GM23338 (cell line): ENCODE data around the gene HIVEP3. TPM values are rescaled to one million over a fixed set of nuclear protein-coding genes. Genes with fewer than 3 reads are reported as not detected.
"Not testable (repeated sequence)": the region's sequence is repeated elsewhere in the genome, so short reads cannot be mapped to it uniquely, and the experiment has no call there.

Experiments used
- ATAC-seq: fragments of 200-7000 bp; cut with Tn5 transposase; 3 replicates; pipeline ENCODE4 v1.9.1; 2020
- DNase-seq: peaks from one replicate; pipeline ENCODE4 v3.0.0-alpha.2; 2015; ENCODE audit warnings: low spot score
- H2AFZ ChIP-seq: fragments of 200-600 bp; sonication (generic); 2 replicates; pipeline ENCODE4 v1.8.0; 2016; ENCODE audit warnings: antibody characterized with exemption, mild to moderate bottlenecking, moderate library complexity
- H3F3A ChIP-seq: fragments of 200-600 bp; sonication (generic); replicated peaks from 2 replicates; pipeline ENCODE4 v1.8.0; 2017; ENCODE audit warnings: antibody characterized with exemption, mixed run types, low read depth
- H3K27ac ChIP-seq: fragments of 200-600 bp; sonication (generic); 2 replicates; pipeline ENCODE4 v1.6.1; 2016; ENCODE audit warnings: low read depth
- H3K27me3 ChIP-seq: fragments of 200-600 bp; sonication (generic); 2 replicates; pipeline ENCODE4 v1.8.0; 2016; ENCODE audit warnings: mild to moderate bottlenecking, mixed run types, moderate library complexity; ENCODE audit not compliant: insufficient read depth
- H3K36me3 ChIP-seq: fragments of 200-600 bp; sonication (generic); 2 replicates; pipeline ENCODE4 v1.8.0; 2016; ENCODE audit warnings: mild to moderate bottlenecking; ENCODE audit not compliant: insufficient read depth
- H3K4me1 ChIP-seq: fragments of 200-600 bp; sonication (generic); 2 replicates; pipeline ENCODE4 v1.8.0; 2016; ENCODE audit warnings: mild to moderate bottlenecking, moderate library complexity; ENCODE audit not compliant: insufficient read depth
- H3K4me2 ChIP-seq: fragments of 200-600 bp; sonication (generic); 2 replicates; pipeline ENCODE4 v1.7.1; 2017; ENCODE audit warnings: mixed run types
- H3K4me3 ChIP-seq: fragments of 200-600 bp; sonication (generic); 2 replicates; pipeline ENCODE4 v1.6.1; 2016; ENCODE audit warnings: mixed run types
- H3K79me2 ChIP-seq: fragments of 200-600 bp; sonication (generic); replicated peaks from 2 replicates; pipeline ENCODE4 v1.8.0; 2017; ENCODE audit warnings: mild to moderate bottlenecking; ENCODE audit not compliant: insufficient read depth
- H3K9me2 ChIP-seq: fragments of 200-600 bp; sonication (generic); 2 replicates; pipeline ENCODE4 v1.8.0; 2017; ENCODE audit not compliant: insufficient read depth
- H4K20me1 ChIP-seq: fragments of 200-600 bp; sonication (generic); replicated peaks from 2 replicates; pipeline ENCODE4 v1.8.0; 2017; ENCODE audit warnings: mild to moderate bottlenecking; ENCODE audit not compliant: insufficient read depth
- H3K27ac Mint-ChIP-seq: 2 replicates; pipeline ENCODE4 v1.8.0; 2020; ENCODE audit warnings: inconsistent platforms, mild to moderate bottlenecking, moderate library complexity, mixed read lengths
- H3K27me3 Mint-ChIP-seq: 3 replicates; pipeline ENCODE4 v1.8.0; 2022; ENCODE audit warnings: low read depth, mild to moderate bottlenecking, moderate library complexity, mixed read lengths, inconsistent platforms; ENCODE audit not compliant: insufficient read depth, poor library complexity
- H3K36me3 Mint-ChIP-seq: 3 replicates; pipeline ENCODE4 v1.8.0; 2021; ENCODE audit warnings: low read depth, mild to moderate bottlenecking, inconsistent platforms, moderate library complexity, mixed read lengths
- H3K4me1 Mint-ChIP-seq: 3 replicates; pipeline ENCODE4 v1.8.0; 2020; ENCODE audit warnings: mild to moderate bottlenecking, inconsistent platforms, mixed read lengths
- H3K4me3 Mint-ChIP-seq: 3 replicates; pipeline ENCODE4 v1.8.0; 2021; ENCODE audit warnings: moderate library complexity, mild to moderate bottlenecking, inconsistent platforms, mixed read lengths
- H3K9me3 Mint-ChIP-seq: 3 replicates; pipeline ENCODE4 v1.8.0; 2020; ENCODE audit warnings: moderate library complexity, mild to moderate bottlenecking, inconsistent platforms, mixed read lengths
- CREB1 ChIP-seq: fragments of 250-450 bp; sonication (Bioruptor Pico); IDR thresholded peaks from 2 replicates; pipeline ENCODE4 v1.5.0; 2020; ENCODE audit warnings: low read depth, mild to moderate bottlenecking, moderate library complexity
- EZH2 ChIP-seq: fragments of 200-600 bp; sonication (generic); IDR thresholded peaks from one replicate; pipeline ENCODE4 v1.8.0; 2017; ENCODE audit warnings: antibody characterized with exemption, mild to moderate bottlenecking, low read depth; ENCODE audit not compliant: unreplicated experiment
- JUNB ChIP-seq: IDR thresholded peaks from one replicate; pipeline ENCODE4 v1.6.1; 2016; ENCODE audit warnings: antibody characterized with exemption; ENCODE audit not compliant: unreplicated experiment
- NANOG ChIP-seq: IDR thresholded peaks from 2 replicates; pipeline ENCODE4 v1.6.1; 2016; ENCODE audit warnings: antibody characterized with exemption, borderline replicate concordance
- POLR2AphosphoS5 ChIP-seq: IDR thresholded peaks from 2 replicates; pipeline ENCODE4 v1.6.1; 2016; ENCODE audit warnings: antibody characterized with exemption, low read depth
- ZNF114 ChIP-seq: fragments of 250-450 bp; sonication (Bioruptor Pico); IDR thresholded peaks from 2 replicates; pipeline ENCODE4 v1.5.0; 2020; ENCODE audit warnings: mild to moderate bottlenecking, moderate library complexity
- ZNF331 ChIP-seq: fragments of 250-450 bp; sonication (Bioruptor Pico); IDR thresholded peaks from 2 replicates; pipeline ENCODE4 v1.5.0; 2020; ENCODE audit warnings: low read depth, mild to moderate bottlenecking, moderate library complexity
- polyA plus RNA-seq: library from polyadenylated mRNA; unstranded; fragments of >200 nt; fragmentation: Nextera tagmentation; extraction: Ambion mirVana; gene quantifications from 2 replicates; pipeline ENCODE4 v1.2.1, GENCODE V29; 2016
- total RNA-seq: library from RNA; depleted of rRNA; stranded (reverse); fragments of >200 nt; shearing (Covaris generic); gene quantifications from 2 replicates; pipeline ENCODE4 v1.2.3, GENCODE V29; 2014
- TF ChIP-seq, protein P1 (sequence below): fragments of 250-450 bp; sonication (Bioruptor Pico); IDR thresholded peaks from 2 replicates; pipeline ENCODE4 v1.5.0; 2020; ENCODE audit warnings: mild to moderate bottlenecking, moderate library complexity
- TF ChIP-seq, protein P2 (sequence below): IDR thresholded peaks from 2 replicates; pipeline ENCODE4 v1.6.1; 2016; ENCODE audit warnings: antibody characterized with exemption
- TF ChIP-seq, protein P3 (sequence below): IDR thresholded peaks from one replicate; pipeline ENCODE4 v1.6.1; 2018; ENCODE audit warnings: antibody characterized with exemption; ENCODE audit not compliant: unreplicated experiment
- TF ChIP-seq, protein P4 (sequence below), 2 experiments: fragments of 200-600 bp in 1 of 2; sonication (generic) in 1 of 2; conservative IDR thresholded peaks; 2 replicates each; pipeline versions ENCODE4 v1.5.1 to v1.6.1; 2016 to 2017; ENCODE audit warnings: antibody characterized with exemption in 2 of 2, low read depth in 2 of 2, mild to moderate bottlenecking in 2 of 2, moderate library complexity in 1 of 2

HIVEP3 gene
- total and polyA plus RNA-seq, 2 experiments from 2014 or later = 0.14 to 0.24 TPM

DNA sequence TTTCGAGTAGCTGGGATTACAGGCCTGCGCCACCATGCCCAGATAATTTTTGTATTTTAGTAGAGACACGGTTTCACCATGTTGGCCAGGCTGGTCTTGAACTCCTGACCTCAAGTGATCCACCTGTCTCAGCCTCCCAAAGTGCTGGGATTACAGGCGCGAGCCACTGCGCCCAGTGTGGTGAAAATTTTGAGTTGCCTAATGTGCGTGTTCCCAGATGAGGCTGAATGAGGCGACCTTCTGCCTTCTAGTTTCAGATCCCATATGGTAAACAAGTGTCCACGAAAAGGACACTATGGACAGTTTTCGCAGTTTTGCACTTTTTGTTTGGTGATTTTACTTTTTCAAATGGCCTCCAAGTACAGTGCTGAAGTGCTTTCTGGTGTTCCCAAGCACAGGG is 226.8 kb downstream of the HIVEP3 start:
- not testable (repeated sequence) for H3K4me3 ChIP-seq, H3K79me2 ChIP-seq, H4K20me1 ChIP-seq, H2AFZ ChIP-seq, H3K27me3 Mint-ChIP-seq, H3K27ac ChIP-seq, ATAC-seq, H3K9me3 Mint-ChIP-seq, H3K4me2 ChIP-seq, H3K4me3 Mint-ChIP-seq, H3K4me1 ChIP-seq, H3K27me3 ChIP-seq, H3K9me2 ChIP-seq, DNase-seq, H3K27ac Mint-ChIP-seq, H3F3A ChIP-seq, H3K4me1 Mint-ChIP-seq, H3K36me3 ChIP-seq, H3K36me3 Mint-ChIP-seq

DNA sequence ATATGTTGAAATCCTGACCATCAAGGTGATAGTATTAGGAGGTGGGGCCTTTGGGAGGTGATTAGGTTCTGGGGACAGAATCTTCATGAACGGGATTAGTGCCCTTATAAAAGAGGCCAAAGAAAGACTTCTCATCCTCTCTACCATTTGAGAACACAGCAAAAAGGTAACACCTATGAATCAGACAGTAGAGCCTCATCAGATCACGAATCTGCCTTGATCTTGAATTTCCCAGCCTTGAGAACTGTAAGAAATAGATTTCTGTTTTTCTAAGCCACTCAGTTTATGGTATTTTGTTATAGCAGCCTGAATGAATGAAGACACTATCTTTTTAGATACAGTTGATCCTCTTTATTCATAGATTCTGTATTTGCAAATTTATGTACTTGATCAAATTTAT is 227.3 kb downstream of the HIVEP3 start:
- Histone ChIP-seq H3K9me2 (no peaks in the 10 kb centered on the region), H3K4me2 (no peak overlapping the region), H4K20me1 (no peaks in the 10 kb centered on the region), H3K4me1 (no peaks in the 10 kb centered on the region), H3K27ac (no peak overlapping the region), H3K4me3 (no peak overlapping the region), H3F3A (no peaks in the 10 kb centered on the region), H3K27me3 (no peaks in the 10 kb centered on the region), H3K36me3 (no peaks in the 10 kb centered on the region), H3K79me2 (no peaks in the 10 kb centered on the region), H2AFZ (no peak overlapping the region)
- H3K4me3 Mint-ChIP-seq = no peak overlapping the region
- no peaks in the 10 kb centered on the region for H3K4me1 Mint-ChIP-seq
- H3K27me3 Mint-ChIP-seq = peaks cover 3% of the 10 kb centered on the region
- H3K36me3 Mint-ChIP-seq = no peaks in the 10 kb centered on the region
- no peaks in the 10 kb centered on the region for H3K9me3 Mint-ChIP-seq
- H3K27ac Mint-ChIP-seq = no peak overlapping the region
- ATAC-seq (no peak), DNase-seq (no peak)
- TF ChIP-seq, protein P1, sequence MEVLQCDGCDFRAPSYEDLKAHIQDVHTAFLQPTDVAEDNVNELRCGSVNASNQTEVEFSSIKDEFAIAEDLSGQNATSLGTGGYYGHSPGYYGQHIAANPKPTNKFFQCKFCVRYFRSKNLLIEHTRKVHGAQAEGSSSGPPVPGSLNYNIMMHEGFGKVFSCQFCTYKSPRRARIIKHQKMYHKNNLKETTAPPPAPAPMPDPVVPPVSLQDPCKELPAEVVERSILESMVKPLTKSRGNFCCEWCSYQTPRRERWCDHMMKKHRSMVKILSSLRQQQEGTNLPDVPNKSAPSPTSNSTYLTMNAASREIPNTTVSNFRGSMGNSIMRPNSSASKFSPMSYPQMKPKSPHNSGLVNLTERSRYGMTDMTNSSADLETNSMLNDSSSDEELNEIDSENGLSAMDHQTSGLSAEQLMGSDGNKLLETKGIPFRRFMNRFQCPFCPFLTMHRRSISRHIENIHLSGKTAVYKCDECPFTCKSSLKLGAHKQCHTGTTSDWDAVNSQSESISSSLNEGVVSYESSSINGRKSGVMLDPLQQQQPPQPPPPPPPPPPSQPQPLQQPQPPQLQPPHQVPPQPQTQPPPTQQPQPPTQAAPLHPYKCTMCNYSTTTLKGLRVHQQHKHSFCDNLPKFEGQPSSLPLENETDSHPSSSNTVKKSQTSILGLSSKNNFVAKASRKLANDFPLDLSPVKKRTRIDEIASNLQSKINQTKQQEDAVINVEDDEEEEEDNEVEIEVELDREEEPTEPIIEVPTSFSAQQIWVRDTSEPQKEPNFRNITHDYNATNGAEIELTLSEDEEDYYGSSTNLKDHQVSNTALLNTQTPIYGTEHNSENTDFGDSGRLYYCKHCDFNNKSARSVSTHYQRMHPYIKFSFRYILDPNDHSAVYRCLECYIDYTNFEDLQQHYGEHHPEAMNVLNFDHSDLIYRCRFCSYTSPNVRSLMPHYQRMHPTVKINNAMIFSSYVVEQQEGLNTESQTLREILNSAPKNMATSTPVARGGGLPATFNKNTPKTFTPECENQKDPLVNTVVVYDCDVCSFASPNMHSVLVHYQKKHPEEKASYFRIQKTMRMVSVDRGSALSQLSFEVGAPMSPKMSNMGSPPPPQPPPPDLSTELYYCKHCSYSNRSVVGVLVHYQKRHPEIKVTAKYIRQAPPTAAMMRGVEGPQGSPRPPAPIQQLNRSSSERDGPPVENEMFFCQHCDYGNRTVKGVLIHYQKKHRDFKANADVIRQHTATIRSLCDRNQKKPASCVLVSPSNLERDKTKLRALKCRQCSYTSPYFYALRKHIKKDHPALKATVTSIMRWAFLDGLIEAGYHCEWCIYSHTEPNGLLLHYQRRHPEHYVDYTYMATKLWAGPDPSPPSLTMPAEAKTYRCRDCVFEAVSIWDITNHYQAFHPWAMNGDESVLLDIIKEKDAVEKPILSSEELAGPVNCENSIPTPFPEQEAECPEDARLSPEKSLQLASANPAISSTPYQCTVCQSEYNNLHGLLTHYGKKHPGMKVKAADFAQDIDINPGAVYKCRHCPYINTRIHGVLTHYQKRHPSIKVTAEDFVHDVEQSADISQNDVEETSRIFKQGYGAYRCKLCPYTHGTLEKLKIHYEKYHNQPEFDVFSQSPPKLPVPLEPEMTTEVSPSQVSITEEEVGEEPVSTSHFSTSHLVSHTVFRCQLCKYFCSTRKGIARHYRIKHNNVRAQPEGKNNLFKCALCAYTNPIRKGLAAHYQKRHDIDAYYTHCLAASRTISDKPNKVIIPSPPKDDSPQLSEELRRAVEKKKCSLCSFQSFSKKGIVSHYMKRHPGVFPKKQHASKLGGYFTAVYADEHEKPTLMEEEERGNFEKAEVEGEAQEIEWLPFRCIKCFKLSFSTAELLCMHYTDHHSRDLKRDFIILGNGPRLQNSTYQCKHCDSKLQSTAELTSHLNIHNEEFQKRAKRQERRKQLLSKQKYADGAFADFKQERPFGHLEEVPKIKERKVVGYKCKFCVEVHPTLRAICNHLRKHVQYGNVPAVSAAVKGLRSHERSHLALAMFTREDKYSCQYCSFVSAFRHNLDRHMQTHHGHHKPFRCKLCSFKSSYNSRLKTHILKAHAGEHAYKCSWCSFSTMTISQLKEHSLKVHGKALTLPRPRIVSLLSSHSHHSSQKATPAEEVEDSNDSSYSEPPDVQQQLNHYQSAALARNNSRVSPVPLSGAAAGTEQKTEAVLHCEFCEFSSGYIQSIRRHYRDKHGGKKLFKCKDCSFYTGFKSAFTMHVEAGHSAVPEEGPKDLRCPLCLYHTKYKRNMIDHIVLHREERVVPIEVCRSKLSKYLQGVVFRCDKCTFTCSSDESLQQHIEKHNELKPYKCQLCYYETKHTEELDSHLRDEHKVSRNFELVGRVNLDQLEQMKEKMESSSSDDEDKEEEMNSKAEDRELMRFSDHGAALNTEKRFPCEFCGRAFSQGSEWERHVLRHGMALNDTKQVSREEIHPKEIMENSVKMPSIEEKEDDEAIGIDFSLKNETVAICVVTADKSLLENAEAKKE (CRISPR knock-in tag) = no peak
- TF ChIP-seq, protein P2, sequence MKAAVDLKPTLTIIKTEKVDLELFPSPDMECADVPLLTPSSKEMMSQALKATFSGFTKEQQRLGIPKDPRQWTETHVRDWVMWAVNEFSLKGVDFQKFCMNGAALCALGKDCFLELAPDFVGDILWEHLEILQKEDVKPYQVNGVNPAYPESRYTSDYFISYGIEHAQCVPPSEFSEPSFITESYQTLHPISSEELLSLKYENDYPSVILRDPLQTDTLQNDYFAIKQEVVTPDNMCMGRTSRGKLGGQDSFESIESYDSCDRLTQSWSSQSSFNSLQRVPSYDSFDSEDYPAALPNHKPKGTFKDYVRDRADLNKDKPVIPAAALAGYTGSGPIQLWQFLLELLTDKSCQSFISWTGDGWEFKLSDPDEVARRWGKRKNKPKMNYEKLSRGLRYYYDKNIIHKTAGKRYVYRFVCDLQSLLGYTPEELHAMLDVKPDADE = no peak
- TF ChIP-seq POLR2AphosphoS5 (no peak), JUNB (no peak), EZH2 (no peak), NANOG (no peak), CREB1 (CRISPR knock-in tag) (no peak), ZNF114 (no peak), ZNF331 (CRISPR knock-in tag) (no peak)
- TF ChIP-seq, protein P3, sequence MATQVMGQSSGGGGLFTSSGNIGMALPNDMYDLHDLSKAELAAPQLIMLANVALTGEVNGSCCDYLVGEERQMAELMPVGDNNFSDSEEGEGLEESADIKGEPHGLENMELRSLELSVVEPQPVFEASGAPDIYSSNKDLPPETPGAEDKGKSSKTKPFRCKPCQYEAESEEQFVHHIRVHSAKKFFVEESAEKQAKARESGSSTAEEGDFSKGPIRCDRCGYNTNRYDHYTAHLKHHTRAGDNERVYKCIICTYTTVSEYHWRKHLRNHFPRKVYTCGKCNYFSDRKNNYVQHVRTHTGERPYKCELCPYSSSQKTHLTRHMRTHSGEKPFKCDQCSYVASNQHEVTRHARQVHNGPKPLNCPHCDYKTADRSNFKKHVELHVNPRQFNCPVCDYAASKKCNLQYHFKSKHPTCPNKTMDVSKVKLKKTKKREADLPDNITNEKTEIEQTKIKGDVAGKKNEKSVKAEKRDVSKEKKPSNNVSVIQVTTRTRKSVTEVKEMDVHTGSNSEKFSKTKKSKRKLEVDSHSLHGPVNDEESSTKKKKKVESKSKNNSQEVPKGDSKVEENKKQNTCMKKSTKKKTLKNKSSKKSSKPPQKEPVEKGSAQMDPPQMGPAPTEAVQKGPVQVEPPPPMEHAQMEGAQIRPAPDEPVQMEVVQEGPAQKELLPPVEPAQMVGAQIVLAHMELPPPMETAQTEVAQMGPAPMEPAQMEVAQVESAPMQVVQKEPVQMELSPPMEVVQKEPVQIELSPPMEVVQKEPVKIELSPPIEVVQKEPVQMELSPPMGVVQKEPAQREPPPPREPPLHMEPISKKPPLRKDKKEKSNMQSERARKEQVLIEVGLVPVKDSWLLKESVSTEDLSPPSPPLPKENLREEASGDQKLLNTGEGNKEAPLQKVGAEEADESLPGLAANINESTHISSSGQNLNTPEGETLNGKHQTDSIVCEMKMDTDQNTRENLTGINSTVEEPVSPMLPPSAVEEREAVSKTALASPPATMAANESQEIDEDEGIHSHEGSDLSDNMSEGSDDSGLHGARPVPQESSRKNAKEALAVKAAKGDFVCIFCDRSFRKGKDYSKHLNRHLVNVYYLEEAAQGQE = no peak
- TF ChIP-seq, protein P4, sequence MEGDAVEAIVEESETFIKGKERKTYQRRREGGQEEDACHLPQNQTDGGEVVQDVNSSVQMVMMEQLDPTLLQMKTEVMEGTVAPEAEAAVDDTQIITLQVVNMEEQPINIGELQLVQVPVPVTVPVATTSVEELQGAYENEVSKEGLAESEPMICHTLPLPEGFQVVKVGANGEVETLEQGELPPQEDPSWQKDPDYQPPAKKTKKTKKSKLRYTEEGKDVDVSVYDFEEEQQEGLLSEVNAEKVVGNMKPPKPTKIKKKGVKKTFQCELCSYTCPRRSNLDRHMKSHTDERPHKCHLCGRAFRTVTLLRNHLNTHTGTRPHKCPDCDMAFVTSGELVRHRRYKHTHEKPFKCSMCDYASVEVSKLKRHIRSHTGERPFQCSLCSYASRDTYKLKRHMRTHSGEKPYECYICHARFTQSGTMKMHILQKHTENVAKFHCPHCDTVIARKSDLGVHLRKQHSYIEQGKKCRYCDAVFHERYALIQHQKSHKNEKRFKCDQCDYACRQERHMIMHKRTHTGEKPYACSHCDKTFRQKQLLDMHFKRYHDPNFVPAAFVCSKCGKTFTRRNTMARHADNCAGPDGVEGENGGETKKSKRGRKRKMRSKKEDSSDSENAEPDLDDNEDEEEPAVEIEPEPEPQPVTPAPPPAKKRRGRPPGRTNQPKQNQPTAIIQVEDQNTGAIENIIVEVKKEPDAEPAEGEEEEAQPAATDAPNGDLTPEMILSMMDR (conservative IDR thresholded peaks at IDR 0.05; ENCODE audit: low read depth in 2 of 2) = no peak
